Mucosa of descending colon (tissue), 3 donors: ENCODE results near the gene JAKMIP2. TPM values are rescaled to one million over a fixed set of nuclear protein-coding genes. Genes with fewer than 3 reads are reported as not detected.
"Not testable (repeated sequence)": the region's sequence is repeated elsewhere in the genome, so short reads cannot be mapped to it uniquely, and the experiment has no call there.

ENCODE experiments used
- ATAC-seq: fragments of 200-7000 bp; cut with Tn5 transposase; one replicate; pipeline ENCODE4 v1.9.1; 2020; ENCODE audit warnings: mild to moderate bottlenecking, moderate library complexity
- DNase-seq, 3 donors: peaks; one replicate each; pipeline ENCODE4 v3.0.0-alpha.2; 2020
- H3K36me3 ChIP-seq: fragments of 200-600 bp; one replicate; pipeline ENCODE4 v1.8.0; 2021; ENCODE audit warnings: low read depth, mild to moderate bottlenecking
- H3K4me1 ChIP-seq: fragments of 200-600 bp; one replicate; pipeline ENCODE4 v1.8.0; 2021; ENCODE audit warnings: low read depth, mild to moderate bottlenecking
- H3K4me3 ChIP-seq: fragments of 200-600 bp; one replicate; pipeline ENCODE4 v1.8.0; 2021; ENCODE audit warnings: mild to moderate bottlenecking
- H3K9me3 ChIP-seq: fragments of 200-600 bp; one replicate; pipeline ENCODE4 v1.8.0; 2021; ENCODE audit warnings: mild to moderate bottlenecking
- CTCF ChIP-seq: fragments of 200-600 bp; IDR thresholded peaks from one replicate; pipeline ENCODE4 v1.8.0; 2022; ENCODE audit warnings: antibody characterized with exemption, mild to moderate bottlenecking
- intact Hi-C, 2 donors: fragments of 100-400 bp; cut with DNase I in 1 of 2; cut with micrococcal nuclease in 1 of 2; formaldehyde crosslinking; loops; one replicate each; pipeline versions ENCODE4 v1.11.0 to v1.11.1; 2022; cut with DNase I, micrococcal nuclease
- total RNA-seq, 3 donors: library from RNA; stranded (reverse); fragmentation: NEBNext Ultra II Directional in 2 of 3; extraction: Animal tissue kit (Norgen Biotek cat#: 25700) in 2 of 3; gene quantifications; one replicate each; pipeline versions ENCODE4 v1.2.1 to v1.2.4, GENCODE V29; 2021 to 2023
- donor health status: DM: no; HTN: no; CAD: no; lungs with moderate emphysema.
- donor health status: DM: no; HTN: no; CAD: no.
- donor health status: DM: no; HTN: yes; CAD: no.

JAKMIP2 gene
- total RNA-seq, 3 donors from 2014 or later, result 0.90 to 9.0 (median 2.0) TPM

- ATAC-seq, result no peak
- Histone ChIP-seq H3K4me3 (no peak overlapping the region), H3K4me1 (no peaks in the 10 kb centered on the region), H3K36me3 (no peaks in the 10 kb centered on the region), H3K9me3 (no peaks in the 10 kb centered on the region)
- intact Hi-C loops, result loop anchor here (10.0 kb wide), 2 partner anchors 55 to 105 kb away; no protein-coding TSS in a partner anchor
- no peak for DNase-seq
- no peak for TF ChIP-seq CTCF
Measured at GRCh38 chr5:147559749-147560148, 222.8 kb downstream of the JAKMIP2 start.

GRCh38 chr5:147558826-147559225 lies 223.7 kb downstream of the JAKMIP2 start:
- H3K4me3 ChIP-seq, result no peak overlapping the region
- H3K9me3 ChIP-seq, result no peaks in the 10 kb centered on the region
- no peaks in the 10 kb centered on the region for H3K36me3 ChIP-seq
- peak in 1 of 3 donors; percentile 44 for DNase-seq
- H3K4me1 ChIP-seq, result no peaks in the 10 kb centered on the region
- no peak for TF ChIP-seq CTCF
- ATAC-seq, result peak; percentile 51
- intact Hi-C loops, result loop anchor here (10.0 kb wide), 2 partner anchors 54 to 104 kb away; no protein-coding TSS in a partner anchor

GRCh38 chr5:147557876-147558745 lies 224.4 kb downstream of the JAKMIP2 start:
- H3K4me1 ChIP-seq, result no peaks in the 10 kb centered on the region
- no peaks in the 10 kb centered on the region for H3K36me3 ChIP-seq
- no peak overlapping the region for H3K4me3 ChIP-seq
- no peak for TF ChIP-seq CTCF
- intact Hi-C loops, result loop anchor here (10.0 kb wide), 2 partner anchors 53 to 103 kb away; no protein-coding TSS in a partner anchor
- DNase-seq (no peak), ATAC-seq (no peak)
- no peaks in the 10 kb centered on the region for H3K9me3 ChIP-seq

- Histone ChIP-seq H3K4me1 (no peaks in the 10 kb centered on the region), H3K4me3 (no peak overlapping the region), H3K36me3 (no peaks in the 10 kb centered on the region), H3K9me3 (no peaks in the 10 kb centered on the region)
- intact Hi-C loops, result loop anchor here (10.0 kb wide), 2 partner anchors 50 to 100 kb away; no protein-coding TSS in a partner anchor
- DNase-seq, result no peak
- ATAC-seq, result no peak
- TF ChIP-seq CTCF, result no peak
Measured at GRCh38 chr5:147555176-147555575, 227.4 kb downstream of the JAKMIP2 start.

- Histone ChIP-seq H3K4me1 (no peaks in the 10 kb centered on the region), H3K36me3 (no peaks in the 10 kb centered on the region), H3K4me3 (no peak overlapping the region), H3K9me3 (no peaks in the 10 kb centered on the region)
- no peak for TF ChIP-seq CTCF
- DNase-seq (no peak), ATAC-seq (peak; percentile 52)
- intact Hi-C loops, result loop anchor here (5.0 to 10.0 kb wide), 3 partner anchors 50 to 102 kb away; no protein-coding TSS in a partner anchor
Measured at GRCh38 chr5:147554261-147554817, 228.2 kb downstream of the JAKMIP2 start.

- not testable (repeated sequence) for H3K9me3 ChIP-seq, H3K4me3 ChIP-seq, H3K36me3 ChIP-seq, DNase-seq, H3K4me1 ChIP-seq, ATAC-seq
- intact Hi-C loops, result loop anchor here (5.0 to 10.0 kb wide), 3 partner anchors 49 to 102 kb away; no protein-coding TSS in a partner anchor
Measured at GRCh38 chr5:147553817-147554216, 228.7 kb downstream of the JAKMIP2 start.
